ENCODE results near the gene VPS37B.

- no peak for TF ChIP-seq CTCF (IDR thresholded peaks at IDR 0.05; ENCODE audit: low read depth, low read length)
- TF ChIP-seq EZH2phosphoT487 (IDR thresholded peaks at IDR 0.05; ENCODE audit: low read depth): no peak
Observed at GRCh38 chr12:122927756-122928403, 32.0 kb upstream of the VPS37B start.
